Measurements from ENCODE around the gene PNMA6E.

GRCh38 chrX:153388722-153389459 is 12.3 kb downstream of the PNMA6E start:
- TF ChIP-seq, protein P1, sequence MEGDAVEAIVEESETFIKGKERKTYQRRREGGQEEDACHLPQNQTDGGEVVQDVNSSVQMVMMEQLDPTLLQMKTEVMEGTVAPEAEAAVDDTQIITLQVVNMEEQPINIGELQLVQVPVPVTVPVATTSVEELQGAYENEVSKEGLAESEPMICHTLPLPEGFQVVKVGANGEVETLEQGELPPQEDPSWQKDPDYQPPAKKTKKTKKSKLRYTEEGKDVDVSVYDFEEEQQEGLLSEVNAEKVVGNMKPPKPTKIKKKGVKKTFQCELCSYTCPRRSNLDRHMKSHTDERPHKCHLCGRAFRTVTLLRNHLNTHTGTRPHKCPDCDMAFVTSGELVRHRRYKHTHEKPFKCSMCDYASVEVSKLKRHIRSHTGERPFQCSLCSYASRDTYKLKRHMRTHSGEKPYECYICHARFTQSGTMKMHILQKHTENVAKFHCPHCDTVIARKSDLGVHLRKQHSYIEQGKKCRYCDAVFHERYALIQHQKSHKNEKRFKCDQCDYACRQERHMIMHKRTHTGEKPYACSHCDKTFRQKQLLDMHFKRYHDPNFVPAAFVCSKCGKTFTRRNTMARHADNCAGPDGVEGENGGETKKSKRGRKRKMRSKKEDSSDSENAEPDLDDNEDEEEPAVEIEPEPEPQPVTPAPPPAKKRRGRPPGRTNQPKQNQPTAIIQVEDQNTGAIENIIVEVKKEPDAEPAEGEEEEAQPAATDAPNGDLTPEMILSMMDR (IDR thresholded peaks at IDR 0.05 in 4 of 5, conservative IDR thresholded peaks at IDR 0.05 in 1 of 5) = no peak
- TF ChIP-seq POLR2A (IDR thresholded peaks at IDR 0.05) = no peak
